Mammary epithelial cell (primary cell): Measurements from ENCODE around the gene BCKDK.

ENCODE experiments used
- CTCF ChIP-seq, 2 donors: IDR thresholded peaks in 1 of 2; conservative IDR thresholded peaks in 1 of 2; 2 replicates each; pipeline ENCODE4 v1.5.1; 2011 to 2012; ENCODE audit warnings: inconsistent platforms in 2 of 2, low read length in 2 of 2, mild to moderate bottlenecking in 2 of 2, control low read depth in 1 of 2, low read depth in 1 of 2; ENCODE audit not compliant: insufficient read depth in 1 of 2; ENCODE audit errors: extremely low read depth in 1 of 2
- EZH2 ChIP-seq: IDR thresholded peaks from 2 replicates; pipeline ENCODE4 v1.6.1; 2012; ENCODE audit warnings: low read length, inconsistent platforms, borderline replicate concordance

DNA sequence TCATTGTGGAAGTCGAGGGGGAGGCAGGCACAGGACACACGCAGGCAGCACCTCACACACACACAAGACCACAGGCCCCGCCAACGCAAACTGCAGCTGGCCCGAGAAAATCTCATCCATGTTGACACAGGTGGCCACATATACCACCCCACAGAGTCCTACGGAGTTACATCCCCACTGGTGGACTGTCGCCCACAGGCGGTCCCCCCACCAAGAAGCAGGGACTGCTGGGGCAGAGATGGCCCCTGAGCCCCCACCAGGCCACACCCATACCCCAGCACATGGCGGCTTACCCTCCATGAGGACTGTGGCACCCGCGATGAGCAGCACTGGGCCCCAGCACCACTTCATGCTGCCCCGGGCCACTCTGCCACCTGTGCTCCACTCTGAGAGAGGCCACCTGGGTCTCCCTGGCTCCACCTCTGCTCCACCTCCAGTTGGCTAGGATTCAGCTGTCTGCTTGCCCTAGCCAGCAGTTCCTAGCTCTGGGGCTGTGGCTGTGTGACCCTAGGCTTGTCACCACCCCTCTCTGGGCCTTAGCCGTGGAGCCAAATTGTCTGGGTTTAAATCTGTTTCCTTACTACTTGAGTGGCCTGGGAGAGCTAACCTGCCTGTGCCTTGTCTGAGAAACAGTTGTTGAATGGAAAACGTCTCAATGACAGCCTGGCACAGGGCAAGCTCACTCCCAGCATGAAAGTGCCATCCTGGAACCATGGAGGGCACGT lies 19.6 kb upstream of the BCKDK start, which contains the start of gene PRSS53:
- TF ChIP-seq CTCF (conservative IDR thresholded peaks at IDR 0.05 in 1 of 2, IDR thresholded peaks at IDR 0.05 in 1 of 2; ENCODE audit: extremely low read depth in 1 of 2, insufficient read depth in 1 of 2, low read depth in 1 of 2, low read length in 2 of 2) (no peak), EZH2 (no peak)
